SK-N-SH (cell line): ENCODE results near the gene DCXR.

Experiments
- CHD2 ChIP-seq: fragments of 150-350 bp; IDR thresholded peaks from 2 replicates; pipeline ENCODE4 v1.6.1; 2018; ENCODE audit warnings: low read length; ENCODE audit not compliant: partially characterized antibody
- EZH2phosphoT487 ChIP-seq: fragments of 200-600 bp; sonication (generic); IDR thresholded peaks from 2 replicates; pipeline ENCODE4 v1.6.1; 2017; ENCODE audit warnings: low read depth, mixed run types, mild to moderate bottlenecking, antibody characterized with exemption, moderate library complexity, borderline replicate concordance
- RAD21 ChIP-seq: IDR thresholded peaks from 2 replicates; pipeline ENCODE4 v1.6.1; 2012; ENCODE audit warnings: mild to moderate bottlenecking, low read length
- SMC3 ChIP-seq: IDR thresholded peaks from 2 replicates; pipeline ENCODE4 v1.6.1; 2012; ENCODE audit warnings: low read depth, low read length, improper control_type of control experiment
- USF2 ChIP-seq: fragments of 150-350 bp; IDR thresholded peaks from 2 replicates; pipeline ENCODE4 v1.6.1; 2017; ENCODE audit warnings: antibody characterized with exemption, low read length, low read depth, borderline replicate concordance
- YY1 ChIP-seq: IDR thresholded peaks from 2 replicates; pipeline ENCODE4 v1.4.0; 2012; ENCODE audit warnings: low read depth, mild to moderate bottlenecking
- TF ChIP-seq, protein P1 (sequence below): fragments of 200-600 bp; sonication (generic); IDR thresholded peaks from 2 replicates; pipeline ENCODE4 v1.6.1; 2017; ENCODE audit warnings: antibody characterized with exemption, mild to moderate bottlenecking, moderate library complexity
- TF ChIP-seq, protein P2 (sequence below): IDR thresholded peaks from 2 replicates; pipeline ENCODE4 v1.6.1; 2012; ENCODE audit warnings: mild to moderate bottlenecking, low read depth, low read length, moderate library complexity

DNA sequence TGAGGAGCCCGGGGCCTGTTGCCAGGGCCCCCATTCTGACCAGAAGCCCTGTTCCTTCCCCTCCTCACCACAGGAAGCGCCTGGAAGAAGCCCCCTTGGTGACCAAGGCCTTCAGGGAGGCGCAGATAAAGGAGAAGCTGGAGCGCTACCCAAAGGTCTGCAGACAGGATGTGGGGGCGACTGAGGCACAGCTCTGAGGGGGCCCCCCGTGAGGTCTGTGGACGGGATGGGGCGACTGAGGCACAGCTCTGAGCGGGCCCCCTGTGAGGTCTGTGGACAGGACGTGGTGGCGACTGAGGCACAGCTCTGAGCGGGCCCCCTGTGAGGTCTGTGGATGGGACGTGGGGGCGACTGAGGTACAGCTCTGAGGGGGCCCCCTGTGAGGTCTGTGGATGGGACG lies 28.1 kb downstream of the DCXR start:
- TF ChIP-seq, protein P1, sequence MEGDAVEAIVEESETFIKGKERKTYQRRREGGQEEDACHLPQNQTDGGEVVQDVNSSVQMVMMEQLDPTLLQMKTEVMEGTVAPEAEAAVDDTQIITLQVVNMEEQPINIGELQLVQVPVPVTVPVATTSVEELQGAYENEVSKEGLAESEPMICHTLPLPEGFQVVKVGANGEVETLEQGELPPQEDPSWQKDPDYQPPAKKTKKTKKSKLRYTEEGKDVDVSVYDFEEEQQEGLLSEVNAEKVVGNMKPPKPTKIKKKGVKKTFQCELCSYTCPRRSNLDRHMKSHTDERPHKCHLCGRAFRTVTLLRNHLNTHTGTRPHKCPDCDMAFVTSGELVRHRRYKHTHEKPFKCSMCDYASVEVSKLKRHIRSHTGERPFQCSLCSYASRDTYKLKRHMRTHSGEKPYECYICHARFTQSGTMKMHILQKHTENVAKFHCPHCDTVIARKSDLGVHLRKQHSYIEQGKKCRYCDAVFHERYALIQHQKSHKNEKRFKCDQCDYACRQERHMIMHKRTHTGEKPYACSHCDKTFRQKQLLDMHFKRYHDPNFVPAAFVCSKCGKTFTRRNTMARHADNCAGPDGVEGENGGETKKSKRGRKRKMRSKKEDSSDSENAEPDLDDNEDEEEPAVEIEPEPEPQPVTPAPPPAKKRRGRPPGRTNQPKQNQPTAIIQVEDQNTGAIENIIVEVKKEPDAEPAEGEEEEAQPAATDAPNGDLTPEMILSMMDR, result no peak
- TF ChIP-seq RAD21 (no peak), EZH2phosphoT487 (no peak), USF2 (no peak), SMC3 (no peak), YY1 (no peak), CHD2 (no peak)
- TF ChIP-seq, protein P2, sequence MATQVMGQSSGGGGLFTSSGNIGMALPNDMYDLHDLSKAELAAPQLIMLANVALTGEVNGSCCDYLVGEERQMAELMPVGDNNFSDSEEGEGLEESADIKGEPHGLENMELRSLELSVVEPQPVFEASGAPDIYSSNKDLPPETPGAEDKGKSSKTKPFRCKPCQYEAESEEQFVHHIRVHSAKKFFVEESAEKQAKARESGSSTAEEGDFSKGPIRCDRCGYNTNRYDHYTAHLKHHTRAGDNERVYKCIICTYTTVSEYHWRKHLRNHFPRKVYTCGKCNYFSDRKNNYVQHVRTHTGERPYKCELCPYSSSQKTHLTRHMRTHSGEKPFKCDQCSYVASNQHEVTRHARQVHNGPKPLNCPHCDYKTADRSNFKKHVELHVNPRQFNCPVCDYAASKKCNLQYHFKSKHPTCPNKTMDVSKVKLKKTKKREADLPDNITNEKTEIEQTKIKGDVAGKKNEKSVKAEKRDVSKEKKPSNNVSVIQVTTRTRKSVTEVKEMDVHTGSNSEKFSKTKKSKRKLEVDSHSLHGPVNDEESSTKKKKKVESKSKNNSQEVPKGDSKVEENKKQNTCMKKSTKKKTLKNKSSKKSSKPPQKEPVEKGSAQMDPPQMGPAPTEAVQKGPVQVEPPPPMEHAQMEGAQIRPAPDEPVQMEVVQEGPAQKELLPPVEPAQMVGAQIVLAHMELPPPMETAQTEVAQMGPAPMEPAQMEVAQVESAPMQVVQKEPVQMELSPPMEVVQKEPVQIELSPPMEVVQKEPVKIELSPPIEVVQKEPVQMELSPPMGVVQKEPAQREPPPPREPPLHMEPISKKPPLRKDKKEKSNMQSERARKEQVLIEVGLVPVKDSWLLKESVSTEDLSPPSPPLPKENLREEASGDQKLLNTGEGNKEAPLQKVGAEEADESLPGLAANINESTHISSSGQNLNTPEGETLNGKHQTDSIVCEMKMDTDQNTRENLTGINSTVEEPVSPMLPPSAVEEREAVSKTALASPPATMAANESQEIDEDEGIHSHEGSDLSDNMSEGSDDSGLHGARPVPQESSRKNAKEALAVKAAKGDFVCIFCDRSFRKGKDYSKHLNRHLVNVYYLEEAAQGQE, result no peak
